Activated CD4-positive, alpha-beta T cell treated with anti-CD3 and anti-CD28 coated beads, Interleukin-2, amount 50 U/mL, for 1 hour (primary cell): ENCODE results near the gene NT5C1B.

ENCODE experiments used
- DNase-seq: peaks from one replicate; pipeline ENCODE4 v3.0.0-alpha.2; 2020

The NT5C1B gene

DNA sequence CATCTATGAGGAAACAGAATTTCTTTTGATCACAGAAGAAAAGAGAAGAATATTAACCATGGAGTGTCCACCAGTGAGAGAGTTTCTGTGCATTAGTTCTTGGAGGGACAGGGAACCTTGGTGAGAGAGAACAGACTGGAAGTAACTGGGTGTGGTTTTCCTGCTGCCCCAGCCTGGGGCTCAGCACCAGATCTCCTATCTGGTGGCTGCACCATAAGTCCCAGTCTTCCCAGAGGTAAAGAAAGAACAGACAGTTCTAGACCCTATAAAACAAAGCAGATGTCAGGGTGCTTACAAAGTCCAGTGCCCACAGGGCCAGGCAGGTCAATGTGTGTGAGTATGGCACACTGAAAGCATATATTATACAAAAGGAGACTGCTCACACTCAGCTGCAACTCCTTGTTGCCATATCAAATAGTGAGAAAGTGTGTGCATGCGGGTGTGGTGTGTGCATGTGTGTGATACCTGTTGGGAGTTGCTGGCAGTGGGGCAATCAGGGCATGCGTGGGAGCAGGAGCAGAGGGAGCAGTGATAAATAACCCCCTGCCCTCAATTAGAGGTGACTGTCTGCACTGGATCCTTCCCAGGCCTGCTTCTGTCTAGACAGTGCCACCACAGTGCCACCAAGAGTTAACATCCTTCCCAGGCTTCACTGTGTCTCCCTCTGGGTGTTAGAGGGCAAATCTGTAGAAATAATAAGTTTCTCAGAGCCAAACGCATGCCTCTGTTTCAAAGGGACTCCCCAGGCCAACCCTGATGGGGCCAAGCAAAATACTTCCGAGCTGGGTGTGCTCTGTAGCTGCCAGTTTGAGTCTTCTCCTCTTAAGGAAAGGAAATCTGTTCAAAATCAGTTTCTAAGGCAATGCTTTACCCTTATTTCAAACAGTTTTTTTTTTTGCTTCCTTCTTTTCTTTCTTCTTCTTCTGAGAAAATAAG lies 74.6 kb downstream of the NT5C1B start:
- no peak for DNase-seq
